Measurements from ENCODE around the gene LIMS2.

Gene LIMS2

GRCh38 chr2:127635380-127636237 lies 39.7 kb downstream of the LIMS2 start:
- DNase-seq (ENCODE audit: extremely low read depth in 1 of 2, low read depth in 1 of 2): no peak

DNA sequence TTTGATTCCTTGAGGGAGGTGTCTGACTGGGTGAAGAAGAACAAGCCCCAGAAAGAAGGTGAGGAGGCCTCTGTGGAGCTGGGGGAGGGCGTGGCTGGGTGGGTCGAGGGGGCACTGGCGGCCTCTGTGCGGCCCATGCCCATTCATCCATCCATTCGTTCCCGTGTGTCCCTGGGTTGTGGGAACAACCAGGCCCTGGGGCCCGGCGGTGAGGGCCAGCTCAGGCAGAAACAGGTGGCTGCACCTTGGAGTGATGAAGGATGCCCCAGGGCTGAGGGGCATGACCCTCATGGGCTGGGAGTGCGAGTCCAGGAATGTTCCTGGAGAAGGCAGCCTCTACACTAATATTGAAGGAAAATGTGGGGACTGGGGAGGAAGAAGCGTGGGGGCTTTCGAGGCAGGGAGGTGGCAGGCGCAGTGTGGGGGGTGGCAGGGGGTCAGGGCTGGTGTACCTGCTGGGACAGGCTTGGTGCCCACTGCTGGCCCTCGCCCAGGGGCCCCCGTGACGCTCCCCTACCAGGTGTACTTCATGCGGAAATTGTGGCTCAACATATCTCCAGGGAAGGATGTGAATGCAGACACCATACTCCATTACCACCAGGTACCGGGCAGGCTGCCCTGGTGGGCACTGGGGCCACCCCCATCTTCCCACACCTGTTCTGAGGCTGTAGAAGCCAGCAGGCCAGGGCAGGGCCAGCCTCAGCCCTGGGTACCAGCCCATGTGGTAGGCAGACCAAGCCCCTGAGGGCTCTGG lies 40.5 kb downstream of the LIMS2 start:
- no peak for DNase-seq (ENCODE audit: extremely low read depth in 1 of 2, low read depth in 1 of 2)

- no peak for DNase-seq (ENCODE audit: extremely low read depth in 1 of 2, low read depth in 1 of 2)
Measured at GRCh38 chr2:127634066-127634617, 41.2 kb downstream of the LIMS2 start.

- DNase-seq (ENCODE audit: extremely low read depth in 1 of 2, low read depth in 1 of 2): no peak
Measured at GRCh38 chr2:127633556-127634065, 41.7 kb downstream of the LIMS2 start.

DNA sequence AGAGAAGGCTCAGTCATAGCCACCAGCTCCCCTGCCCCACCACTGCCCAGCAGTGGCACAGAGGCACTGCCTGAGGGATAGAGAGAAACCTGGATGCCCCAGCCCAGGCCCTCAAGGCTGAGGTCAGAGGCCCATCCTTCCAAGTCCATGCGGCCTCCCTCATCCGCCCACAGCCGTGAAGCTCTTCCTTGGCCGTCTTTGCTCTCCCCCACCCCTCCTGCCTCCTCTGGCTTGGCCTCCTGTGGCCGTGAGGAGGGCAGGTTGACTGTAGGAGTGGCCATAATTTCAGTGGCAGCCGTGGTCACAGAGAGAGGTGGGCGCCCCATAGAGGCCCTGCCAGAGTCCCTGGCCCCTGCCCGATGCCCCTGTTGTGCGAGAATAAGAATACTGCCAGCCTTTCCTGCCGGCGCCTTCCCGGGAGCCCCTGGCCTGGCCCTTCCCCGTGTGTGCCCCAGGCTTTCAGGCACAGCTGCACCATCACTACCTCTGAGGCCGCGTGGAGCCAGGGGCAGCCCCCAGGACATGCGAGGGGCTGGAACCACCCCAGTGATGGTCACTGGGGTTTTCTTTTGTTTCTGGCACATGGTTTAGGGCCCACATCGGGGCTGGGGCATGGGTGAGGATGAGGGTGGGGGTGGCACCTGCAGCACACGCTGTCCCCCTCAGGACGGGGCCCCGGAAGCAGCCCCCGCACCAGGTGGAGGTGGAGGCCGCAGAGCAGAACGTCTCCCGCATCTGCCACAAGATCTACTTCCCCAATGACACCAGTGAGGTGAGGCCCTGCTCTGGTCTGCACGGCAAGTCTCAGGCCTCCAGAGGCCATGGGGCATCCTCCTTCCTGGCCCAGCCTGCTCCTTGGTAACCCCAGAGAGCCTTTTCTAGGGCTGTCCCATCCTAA lies 42.5 kb downstream of the LIMS2 start:
- no peak for DNase-seq (ENCODE audit: extremely low read depth in 1 of 2, low read depth in 1 of 2)

DNA sequence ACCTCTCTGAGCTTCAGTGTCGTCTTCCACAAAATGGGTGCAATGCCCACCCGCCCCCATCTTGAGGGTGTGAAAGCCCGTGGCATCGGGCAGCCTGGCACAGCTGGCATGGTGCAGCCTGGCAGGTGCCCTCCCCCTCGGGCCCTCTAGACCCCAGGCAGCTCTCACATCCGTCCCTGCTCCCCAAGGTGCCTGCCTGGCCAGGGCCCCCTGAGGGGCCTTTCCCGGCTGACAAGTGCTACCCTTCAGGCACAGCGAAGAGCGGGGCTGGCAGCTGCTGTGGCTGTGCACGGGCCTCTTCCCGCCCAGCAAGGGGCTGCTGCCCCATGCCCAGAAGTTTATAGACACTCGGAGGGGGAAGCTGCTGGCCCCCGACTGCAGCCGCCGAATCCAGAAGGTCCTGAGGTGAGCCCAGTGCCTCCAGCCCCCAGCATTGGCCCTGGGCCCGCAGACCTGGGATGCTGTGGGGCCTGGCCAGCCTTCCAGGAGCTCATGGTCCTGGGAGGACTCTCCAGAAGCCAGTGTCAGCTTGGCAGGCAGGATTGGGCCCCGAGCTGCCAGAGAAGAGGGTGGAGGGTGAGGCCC lies 43.2 kb downstream of the LIMS2 start:
- no peak for DNase-seq (ENCODE audit: extremely low read depth in 1 of 2, low read depth in 1 of 2)

DNA sequence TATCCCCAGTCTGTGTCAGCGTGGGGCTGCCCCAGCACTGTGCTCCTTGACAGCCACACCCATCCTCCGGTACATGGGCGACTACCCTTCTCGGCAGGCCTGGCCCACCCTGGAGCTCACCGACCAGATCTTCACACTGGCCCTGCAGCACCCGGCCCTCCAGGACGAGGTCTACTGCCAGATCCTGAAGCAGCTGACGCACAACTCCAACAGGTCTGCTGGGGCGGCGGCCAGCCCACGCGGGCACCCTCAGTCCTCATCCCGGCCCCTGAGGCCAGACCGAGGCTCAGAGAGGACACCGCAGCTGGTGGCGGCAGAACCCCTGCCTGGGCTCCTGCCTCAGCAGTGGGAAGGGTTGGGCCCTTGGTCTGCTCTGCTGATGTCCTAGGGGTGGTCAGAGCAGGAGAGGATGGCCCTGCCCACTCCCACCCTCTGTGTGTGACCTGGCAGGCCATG lies 43.8 kb downstream of the LIMS2 start:
- no peak for DNase-seq (ENCODE audit: extremely low read depth in 1 of 2, low read depth in 1 of 2)

- DNase-seq (ENCODE audit: extremely low read depth in 1 of 2, low read depth in 1 of 2): no peak
Measured at GRCh38 chr2:127630864-127631540, 44.3 kb downstream of the LIMS2 start.

DNA sequence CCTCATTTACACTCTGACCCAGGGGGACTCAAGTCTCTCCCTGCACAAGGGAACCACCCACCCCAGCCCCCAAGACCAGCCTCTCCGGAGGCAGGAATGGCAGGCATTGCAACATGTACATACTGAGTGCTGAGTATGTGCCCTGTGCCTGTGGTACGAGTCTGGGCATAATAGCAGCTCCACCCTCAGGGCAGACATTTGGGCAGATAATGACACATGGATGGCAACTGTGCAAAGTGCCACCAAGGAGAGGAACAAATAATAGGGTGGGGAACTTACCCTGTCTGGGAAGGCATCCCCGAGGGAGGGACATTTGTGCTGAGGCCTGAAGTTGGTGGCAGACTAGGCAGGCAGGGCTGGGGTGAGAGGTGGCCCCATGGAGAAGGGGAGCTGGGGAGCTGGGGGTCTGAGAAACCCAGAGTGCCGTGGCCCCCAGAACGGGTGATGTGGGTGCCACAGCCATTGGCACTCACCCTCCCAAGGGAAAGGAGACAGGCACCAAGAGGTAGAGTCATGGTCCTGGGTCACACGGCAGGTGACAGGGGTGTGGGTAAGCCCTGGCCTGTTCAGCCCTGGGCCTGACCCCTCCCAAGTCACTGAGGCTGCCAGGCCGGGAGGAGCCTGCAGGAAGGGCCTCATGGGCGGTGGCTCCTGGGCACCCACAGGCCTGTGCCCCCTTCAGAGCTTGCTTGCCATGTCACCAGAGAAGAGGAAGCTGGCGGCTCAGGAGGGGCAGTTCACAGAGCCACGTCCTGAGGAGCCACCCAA lies 45.0 kb downstream of the LIMS2 start:
- no peak for DNase-seq (ENCODE audit: extremely low read depth in 1 of 2, low read depth in 1 of 2)

GRCh38 chr2:127629637-127630036 lies 45.7 kb downstream of the LIMS2 start:
- DNase-seq (ENCODE audit: extremely low read depth in 1 of 2, low read depth in 1 of 2): no peak

- DNase-seq (ENCODE audit: extremely low read depth in 1 of 2, low read depth in 1 of 2): no peak
Measured at GRCh38 chr2:127628767-127629614, 46.3 kb downstream of the LIMS2 start.

DNA sequence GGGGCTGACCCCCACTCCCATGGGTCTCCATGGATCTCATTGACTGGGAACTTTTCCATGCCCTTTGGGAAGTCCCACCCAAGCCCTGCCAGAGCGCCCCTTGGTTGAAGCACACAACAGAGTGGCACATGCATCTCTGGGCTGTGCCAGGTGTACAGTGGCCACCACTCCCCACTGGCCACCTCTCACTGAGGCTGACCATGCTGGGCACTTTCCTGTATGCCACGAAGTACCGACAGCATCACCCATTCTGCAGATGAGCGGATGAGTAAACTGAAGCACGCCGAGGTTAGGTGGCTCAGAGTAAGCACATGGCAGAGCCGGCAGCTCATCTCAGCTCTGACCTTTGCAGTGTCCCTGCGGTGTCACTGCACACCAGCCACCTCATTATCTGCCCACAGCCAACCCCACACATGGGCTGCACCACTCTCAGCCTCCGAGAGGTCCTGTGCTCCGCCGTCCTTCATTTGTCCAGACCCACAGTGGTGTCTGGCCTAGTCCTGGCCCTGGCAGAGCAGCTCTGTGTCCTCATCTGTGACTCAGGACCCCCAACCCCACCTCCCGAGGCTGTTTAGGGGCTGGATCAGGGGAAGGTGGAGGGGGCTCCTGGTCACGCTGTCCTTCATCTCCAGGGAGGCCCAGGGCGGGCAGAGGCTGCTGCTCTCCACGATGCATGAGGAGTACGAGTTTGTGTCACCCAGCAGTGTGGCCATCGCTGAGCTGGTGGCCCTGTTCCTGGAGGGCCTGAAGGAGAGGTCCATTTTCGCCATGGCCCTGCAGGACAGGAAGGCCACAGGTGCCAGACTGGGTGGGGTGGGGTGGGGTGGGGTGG lies 47.4 kb downstream of the LIMS2 start:
- DNase-seq (ENCODE audit: extremely low read depth in 1 of 2, low read depth in 1 of 2): no peak

GRCh38 chr2:127626917-127627739 lies 48.2 kb downstream of the LIMS2 start:
- no peak for DNase-seq (ENCODE audit: extremely low read depth in 1 of 2, low read depth in 1 of 2)

DNA sequence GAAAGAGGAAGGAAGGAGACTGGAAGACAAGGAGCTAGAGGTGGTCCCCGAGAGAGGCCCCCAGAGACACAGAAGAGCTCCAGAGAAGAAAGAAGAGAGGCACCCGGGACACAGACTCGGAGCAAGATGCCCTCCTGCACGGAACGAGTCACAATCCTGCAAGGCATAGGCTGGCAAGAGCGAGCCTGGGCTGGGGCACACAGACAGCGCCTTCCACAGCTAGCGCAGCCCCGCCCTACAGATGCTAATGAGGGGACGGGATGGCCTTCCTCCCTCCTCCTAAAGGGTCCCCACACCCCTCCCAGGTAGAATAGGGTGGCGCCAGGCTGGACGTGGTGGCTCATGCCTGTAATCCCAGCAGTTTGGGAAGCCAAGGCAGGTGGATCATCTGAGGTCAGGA lies 49.2 kb downstream of the LIMS2 start:
- DNase-seq (ENCODE audit: extremely low read depth in 1 of 2, low read depth in 1 of 2): no peak

GRCh38 chr2:127625572-127625951 lies 49.8 kb downstream of the LIMS2 start:
- no peak for DNase-seq (ENCODE audit: extremely low read depth in 1 of 2, low read depth in 1 of 2)

All from stimulated activated CD8-positive, alpha-beta memory T cell treated with anti-CD3 and anti-CD28 coated beads, Interleukin-7, amount 100 ng/mL, for 48 hours (primary cell).